Vagina (tissue), 2 donors: ENCODE data around the gene HEXIM2.

ENCODE experiments used
- POLR2A ChIP-seq, 2 donors: fragments of 450-650 bp; IDR thresholded peaks; one replicate each; pipeline ENCODE4 v1.6.1; 2017; ENCODE audit warnings: antibody characterized with exemption in 2 of 2, mild to moderate bottlenecking in 2 of 2, moderate library complexity in 2 of 2
- TF ChIP-seq, protein P1 (sequence below), 3 experiments: fragments of 450-650 bp in 2 of 3; fragments of 200-600 bp in 1 of 3; sonication (generic) in 1 of 3; IDR thresholded peaks; one replicate each; pipeline ENCODE4 v1.5.1; 2017 to 2019; ENCODE audit warnings: antibody characterized with exemption in 3 of 3, mild to moderate bottlenecking in 2 of 3, moderate library complexity in 2 of 3

- TF ChIP-seq, protein P1, sequence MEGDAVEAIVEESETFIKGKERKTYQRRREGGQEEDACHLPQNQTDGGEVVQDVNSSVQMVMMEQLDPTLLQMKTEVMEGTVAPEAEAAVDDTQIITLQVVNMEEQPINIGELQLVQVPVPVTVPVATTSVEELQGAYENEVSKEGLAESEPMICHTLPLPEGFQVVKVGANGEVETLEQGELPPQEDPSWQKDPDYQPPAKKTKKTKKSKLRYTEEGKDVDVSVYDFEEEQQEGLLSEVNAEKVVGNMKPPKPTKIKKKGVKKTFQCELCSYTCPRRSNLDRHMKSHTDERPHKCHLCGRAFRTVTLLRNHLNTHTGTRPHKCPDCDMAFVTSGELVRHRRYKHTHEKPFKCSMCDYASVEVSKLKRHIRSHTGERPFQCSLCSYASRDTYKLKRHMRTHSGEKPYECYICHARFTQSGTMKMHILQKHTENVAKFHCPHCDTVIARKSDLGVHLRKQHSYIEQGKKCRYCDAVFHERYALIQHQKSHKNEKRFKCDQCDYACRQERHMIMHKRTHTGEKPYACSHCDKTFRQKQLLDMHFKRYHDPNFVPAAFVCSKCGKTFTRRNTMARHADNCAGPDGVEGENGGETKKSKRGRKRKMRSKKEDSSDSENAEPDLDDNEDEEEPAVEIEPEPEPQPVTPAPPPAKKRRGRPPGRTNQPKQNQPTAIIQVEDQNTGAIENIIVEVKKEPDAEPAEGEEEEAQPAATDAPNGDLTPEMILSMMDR (IDR thresholded peaks at IDR 0.05) = no peak
- no peak for TF ChIP-seq POLR2A (IDR thresholded peaks at IDR 0.05)
Measured at GRCh38 chr17:45113424-45113754, 48.3 kb upstream of the HEXIM2 start.
